ENCODE measurements around the gene ZNF333.

ZNF333 gene

GRCh38 chr19:14689598-14690503, at the start of gene ZNF333:
Gene ZNF333, plus strand, starts transcription at chr19:14690048. Its CDS starts 3,444 bp downstream, at chr19:14693492.
- DNase-seq, result peak; percentile 73

- DNase-seq, result no peak
These were observed 41.3 kb upstream of the ZNF333 start for GRCh38 chr19:14648506-14648905.

DNA sequence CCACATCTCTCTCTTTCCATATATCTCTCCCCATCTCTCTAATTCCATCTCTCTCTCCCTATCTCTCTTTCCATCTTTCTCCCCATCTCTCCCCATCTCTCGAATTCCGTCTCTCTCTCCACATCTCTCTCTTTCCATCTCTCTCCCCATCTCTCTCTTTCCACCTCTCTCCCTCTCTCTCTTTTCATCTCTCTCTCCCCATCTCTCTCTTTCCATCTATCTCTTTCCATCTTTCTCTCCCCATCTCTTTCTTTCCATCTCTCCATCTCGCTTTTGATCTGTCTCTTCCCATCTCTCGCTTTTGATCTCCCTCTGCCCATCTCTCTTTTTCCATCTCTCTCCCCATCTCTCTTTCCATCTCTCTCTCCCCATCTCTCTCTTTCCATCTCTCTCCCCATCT, 40.8 kb upstream of the ZNF333 start:
- no peak for DNase-seq

DNA sequence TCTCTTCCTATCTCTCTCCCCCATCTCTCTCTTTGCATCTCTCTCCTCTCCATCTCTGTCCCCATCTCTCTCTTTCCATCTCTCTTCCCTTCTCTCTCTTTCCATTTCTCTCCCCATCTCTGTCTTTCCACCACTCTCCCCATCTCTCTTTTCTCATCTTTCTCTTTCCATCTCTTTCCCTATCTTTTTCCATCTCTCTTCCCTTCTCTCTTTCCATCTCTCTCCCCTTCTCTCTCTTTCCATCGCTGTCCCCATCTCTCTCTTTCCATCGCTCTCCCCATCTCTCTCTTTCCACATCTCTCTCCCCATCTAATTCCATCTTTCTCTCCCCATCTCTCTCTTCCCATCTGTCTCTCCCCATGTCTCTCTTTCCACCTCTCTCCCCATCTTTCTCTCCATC, 39.7 kb upstream of the ZNF333 start:
- no peak for DNase-seq

GRCh38 chr19:14654786-14655560, 34.9 kb upstream of the ZNF333 start:
- no peak for DNase-seq

GRCh38 chr19:14655726-14656125, 34.1 kb upstream of the ZNF333 start:
- no peak for DNase-seq

GRCh38 chr19:14659874-14660489, 29.9 kb upstream of the ZNF333 start:
- no peak for DNase-seq

GRCh38 chr19:14661372-14661924, 28.4 kb upstream of the ZNF333 start:
- no peak for DNase-seq

DNA sequence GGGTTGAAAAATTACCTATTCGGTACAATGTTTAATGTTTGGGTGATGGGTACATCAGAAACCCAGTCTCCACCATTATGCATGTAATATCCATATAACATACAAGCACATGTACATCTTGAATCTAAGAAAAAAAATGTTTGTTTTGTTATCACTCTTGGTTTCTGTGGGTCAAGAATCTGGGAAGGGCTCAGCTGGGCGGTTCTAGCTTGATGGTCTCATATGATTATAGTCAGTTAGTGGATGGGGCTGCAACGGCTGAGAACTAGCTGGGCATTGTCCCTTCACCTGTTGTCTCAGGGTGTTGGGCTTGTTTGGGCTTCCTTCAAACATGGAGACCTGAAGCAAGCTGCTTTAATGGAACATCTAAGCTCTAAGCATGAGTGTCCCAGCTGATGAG, 19.9 kb upstream of the ZNF333 start:
- DNase-seq, result no peak

- DNase-seq, result no peak
These were observed 19.4 kb upstream of the ZNF333 start for GRCh38 chr19:14670408-14670807.

GRCh38 chr19:14672188-14672872, 17.5 kb upstream of the ZNF333 start:
- no peak for DNase-seq

DNA sequence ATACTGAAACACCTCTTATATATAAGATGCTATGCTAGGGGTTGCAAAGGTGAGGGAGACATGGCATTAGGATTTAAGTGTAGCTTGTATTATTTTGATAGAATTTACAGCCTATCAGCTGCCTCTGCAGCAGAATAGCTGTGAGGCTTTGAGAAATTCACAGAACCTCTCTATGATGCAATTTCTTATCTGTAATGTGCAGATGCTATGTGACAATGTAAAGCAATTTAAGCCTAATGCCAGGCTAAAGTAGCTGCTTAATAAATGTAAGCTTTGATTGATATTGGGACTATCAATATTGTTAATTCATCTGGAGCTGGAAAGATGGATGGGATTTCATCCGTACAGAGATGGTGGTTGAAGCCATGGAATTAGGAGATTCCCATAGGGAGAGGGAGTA, 16.8 kb upstream of the ZNF333 start:
- DNase-seq, result no peak

GRCh38 chr19:14674764-14675163, 15.1 kb upstream of the ZNF333 start, which contains the start of gene ADGRE3:
Gene ADGRE3, minus strand, starts transcription at chr19:14674844. Its CDS starts 74 bp downstream, at chr19:14674770.
- DNase-seq, result no peak

GRCh38 chr19:14676762-14677161, 13.1 kb upstream of the ZNF333 start:
- no peak for DNase-seq

- no peak for DNase-seq
These were observed 12.4 kb upstream of the ZNF333 start for GRCh38 chr19:14677464-14677863.

DNA sequence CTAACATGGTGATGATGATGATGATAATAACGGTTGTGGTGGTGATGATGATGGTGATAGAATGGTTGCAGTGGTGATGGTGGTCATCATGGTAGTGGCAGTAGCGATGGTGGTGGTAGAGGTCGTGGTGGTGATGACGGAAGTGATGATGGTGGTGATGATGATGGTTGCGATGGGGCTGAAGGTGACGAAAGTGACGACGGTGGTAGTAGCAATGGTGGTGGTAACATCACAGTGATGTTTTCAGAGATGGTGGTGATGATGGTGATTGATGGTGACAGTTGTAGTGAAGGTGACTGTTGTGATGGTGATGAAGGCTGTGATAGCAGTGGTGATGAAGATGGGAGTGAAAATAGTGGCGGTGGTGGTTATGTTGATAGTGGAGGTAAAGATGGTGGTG, 11.6 kb upstream of the ZNF333 start:
- no peak for DNase-seq

DNA sequence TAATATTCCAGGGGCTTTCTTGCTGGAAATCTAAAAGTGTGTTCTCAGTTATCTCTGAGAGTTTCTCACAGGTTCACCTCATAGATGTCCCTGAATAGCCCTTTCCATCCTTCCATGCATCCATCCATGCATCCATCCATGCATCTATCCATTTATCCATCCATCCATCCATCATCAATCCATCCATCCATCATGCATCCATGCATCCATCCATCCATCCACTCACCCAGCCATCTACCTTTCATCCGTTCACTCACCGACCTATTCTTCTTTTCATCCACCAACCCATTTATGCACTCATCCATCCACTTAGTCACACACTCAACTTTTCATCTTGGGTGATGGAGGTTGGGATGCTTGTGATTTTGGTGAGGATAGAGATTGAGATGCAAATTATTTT, 7.8 kb upstream of the ZNF333 start:
- DNase-seq, result no peak

GRCh38 chr19:14683439-14683838, 6.4 kb upstream of the ZNF333 start:
- DNase-seq, result no peak

- DNase-seq, result peak; percentile 14
These were observed 3.4 kb upstream of the ZNF333 start for GRCh38 chr19:14686411-14686810.

- no peak for DNase-seq
These were observed 4.9 kb downstream of the ZNF333 start for GRCh38 chr19:14694641-14695266.

DNA sequence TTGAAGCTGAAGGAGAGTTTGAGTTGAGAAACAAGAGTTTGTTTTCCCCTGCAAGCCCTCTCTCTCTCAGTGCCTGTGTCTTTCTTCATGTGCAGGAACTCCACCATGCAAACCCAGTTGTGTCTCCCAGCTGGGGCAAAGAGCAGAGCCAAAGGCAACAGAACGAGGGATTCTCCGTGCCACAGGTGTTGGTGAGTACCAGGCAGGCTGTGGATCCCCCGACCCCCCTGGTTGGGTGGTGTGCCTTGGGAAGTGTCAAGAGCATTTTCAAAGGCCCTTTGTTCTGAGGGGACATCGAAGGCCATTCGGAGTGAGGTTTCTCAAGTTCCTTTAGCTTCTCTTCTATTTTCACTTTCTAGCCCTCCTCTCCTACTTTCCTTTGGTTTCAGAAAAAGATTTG, 5.6 kb downstream of the ZNF333 start:
- no peak for DNase-seq

DNA sequence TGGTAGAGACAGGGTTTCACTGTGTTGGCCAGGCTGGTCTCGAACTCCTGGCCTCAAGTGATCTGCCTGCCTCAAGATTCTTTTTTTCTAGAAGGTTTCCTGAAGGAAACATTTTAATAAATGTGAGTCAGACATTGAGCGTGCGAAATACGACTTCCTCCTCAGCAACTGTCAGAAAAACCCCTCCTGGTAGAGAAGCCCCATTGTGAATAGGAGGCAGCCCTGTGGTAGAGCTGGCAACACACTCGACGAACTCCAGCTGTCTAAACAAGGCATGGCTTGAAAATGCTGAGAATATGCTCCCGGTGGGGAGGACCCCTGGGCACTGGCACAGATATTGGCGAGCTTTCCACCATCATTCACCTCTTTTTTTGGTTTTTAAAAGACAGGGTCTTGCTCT, 9.8 kb downstream of the ZNF333 start:
- no peak for DNase-seq

Data from kidney glomerular epithelial cell (primary cell).